H1 (cell line): Measurements from ENCODE around the gene ZNF385B. TPM values are rescaled to one million over a fixed set of nuclear protein-coding genes. Genes with fewer than 3 reads are reported as not detected.

Source experiments
- SIN3A ChIP-seq, 2 experiments: IDR thresholded peaks in 1 of 2; conservative IDR thresholded peaks in 1 of 2; 2 replicates each; pipeline ENCODE4 v1.6.1; 2011 to 2012; ENCODE audit warnings: low read length in 2 of 2, improper control_type of control experiment in 1 of 2, low read depth in 1 of 2, mild to moderate bottlenecking in 1 of 2
- polyA plus RNA-seq, 7 experiments: library from polyadenylated mRNA; depleted of rRNA in 3 of 7; stranded (reverse) in 5 of 7; unstranded in 2 of 7; fragments of >200 nt in 5 of 7; fragments of 200-250 nt in 2 of 7; gene quantifications; 1 replicate in 5 of 7; 2 replicates in 1 of 7; 4 replicates in 1 of 7; pipeline versions ENCODE4 v1.2.1 to v1.2.3, GENCODE V29; 2011 to 2013; ENCODE audit warnings: missing spikeins in 2 of 7, mixed read lengths in 2 of 7
- total RNA-seq: library from RNA; stranded (reverse); fragmentation: NEBNext Ultra II Directional; extraction: Animal tissue kit (Norgen Biotek cat#: 25700); gene quantifications from 2 replicates; pipeline ENCODE4 v1.2.1, GENCODE V29; 2021

The ZNF385B gene
- total and polyA plus RNA-seq, 2 of the 8 experiments (the other 6 are each of a cell fraction or from before 2014, with no cell fraction given), result 1.1 to 3.7 TPM

DNA sequence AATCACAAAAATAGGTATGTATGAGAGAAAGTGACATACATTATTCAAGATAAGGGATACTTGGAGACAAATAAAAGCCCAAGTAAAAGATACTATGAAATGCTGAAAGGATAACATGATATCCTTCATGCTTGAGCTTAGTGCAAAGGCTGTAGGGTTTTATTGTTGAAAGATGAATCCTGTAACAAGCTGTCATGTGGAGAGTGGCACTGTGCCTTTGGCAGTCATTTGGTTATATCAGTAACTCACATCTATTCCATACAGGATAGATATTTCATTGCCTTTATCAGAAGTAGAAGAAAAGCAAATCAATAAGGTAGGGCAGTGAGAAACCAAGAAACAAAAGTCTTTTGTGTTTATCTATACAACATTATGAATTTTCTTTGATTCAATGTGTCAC is 211.0 kb downstream of the ZNF385B start (continued):
- no peak for TF ChIP-seq SIN3A (conservative IDR thresholded peaks at IDR 0.05 in 1 of 2, IDR thresholded peaks at IDR 0.05 in 1 of 2; ENCODE audit: low read depth in 1 of 2, low read length in 2 of 2)
- TF ChIP-seq, all 59 proteins: peak for 0
